Fibroblast of skin of abdomen (primary cell): ENCODE measurements around the gene RPL27A. TPM values are rescaled to one million over a fixed set of nuclear protein-coding genes. Genes with fewer than 3 reads are reported as not detected.
A peak's percentile ranks its signal among the peaks of the same experiment; 100 is the strongest.
"Not testable (repeated sequence)": the region's sequence is repeated elsewhere in the genome, so short reads cannot be mapped to it uniquely, and the experiment has no call there.

ENCODE experiments used
- DNase-seq: peaks from one replicate; pipeline ENCODE4 v3.0.0-alpha.2; 2013
- polyA plus RNA-seq, 2 experiments: library from polyadenylated mRNA; unstranded; fragments of 120-200 nt; gene quantifications; one replicate each; pipeline ENCODE4 v1.2.1, GENCODE V29; 2013; ENCODE audit not compliant: insufficient read length in 2 of 2

Gene RPL27A
- 2,742 TPM for polyA plus RNA-seq (2013, experiment 1 of 2; ENCODE audit: insufficient read length)
- polyA plus RNA-seq (2013, experiment 2 of 2; ENCODE audit: insufficient read length): 2,661 TPM

- peak; percentile 97 for DNase-seq
Observed at GRCh38 chr11:8682303-8683114, at the start of gene RPL27A, which contains the start of gene TRIM66. Gene RPL27A, plus strand, starts transcription at chr11:8682792. Its CDS starts 22 bp downstream, at chr11:8682814. Gene TRIM66, minus strand, starts transcription at chr11:8682665. Its CDS starts 10,391 bp downstream, at chr11:8672274.

- no peak for DNase-seq
Observed at GRCh38 chr11:8634498-8634897, 48.1 kb upstream of the RPL27A start.

GRCh38 chr11:8636127-8636526 lies 46.5 kb upstream of the RPL27A start:
- DNase-seq: no peak

- DNase-seq: peak; percentile 44
Observed at GRCh38 chr11:8638300-8638699, 44.3 kb upstream of the RPL27A start.

- DNase-seq: no peak
Observed at GRCh38 chr11:8639655-8640054, 42.9 kb upstream of the RPL27A start.

GRCh38 chr11:8640267-8640906 lies 42.2 kb upstream of the RPL27A start:
- no peak for DNase-seq

- no peak for DNase-seq
Observed at GRCh38 chr11:8641332-8641731, 41.3 kb upstream of the RPL27A start.

- peak; percentile 56 for DNase-seq
Observed at GRCh38 chr11:8642196-8642841, 40.3 kb upstream of the RPL27A start.

GRCh38 chr11:8646873-8647272 lies 35.7 kb upstream of the RPL27A start:
- no peak for DNase-seq

GRCh38 chr11:8649361-8649760 lies 33.2 kb upstream of the RPL27A start:
- peak; percentile 64 for DNase-seq

- peak; percentile 75 for DNase-seq
Observed at GRCh38 chr11:8650401-8650990, 32.1 kb upstream of the RPL27A start.

GRCh38 chr11:8652140-8652539 lies 30.5 kb upstream of the RPL27A start:
- DNase-seq: peak; percentile 98

- no peak for DNase-seq
Observed at GRCh38 chr11:8654503-8654902, 28.1 kb upstream of the RPL27A start.

- no peak for DNase-seq
Observed at GRCh38 chr11:8656291-8656690, 26.3 kb upstream of the RPL27A start.

- DNase-seq: peak; percentile 40
Observed at GRCh38 chr11:8658321-8659057, 24.1 kb upstream of the RPL27A start.

- DNase-seq: no peak
Observed at GRCh38 chr11:8661001-8661795, 21.4 kb upstream of the RPL27A start.

GRCh38 chr11:8665222-8665621 lies 17.4 kb upstream of the RPL27A start:
- DNase-seq: no peak

- not testable (repeated sequence) for DNase-seq
Observed at GRCh38 chr11:8670081-8670480, 12.5 kb upstream of the RPL27A start.

- DNase-seq: peak; percentile 98
Observed at GRCh38 chr11:8671193-8671612, 11.4 kb upstream of the RPL27A start.

GRCh38 chr11:8671651-8672062 lies 10.9 kb upstream of the RPL27A start:
- DNase-seq: no peak

GRCh38 chr11:8672346-8672745 lies 10.2 kb upstream of the RPL27A start:
- no peak for DNase-seq
